K562 (cell line): ENCODE measurements around the gene KLHDC7B. TPM values are rescaled to one million over a fixed set of nuclear protein-coding genes. Genes with fewer than 3 reads are reported as not detected.

Experiments used
- BCLAF1 ChIP-seq, 2 experiments: fragments of 450-650 bp in 1 of 2; IDR thresholded peaks; 2 replicates each; pipeline ENCODE4 v1.6.1; 2011 to 2017; ENCODE audit warnings: low read depth in 2 of 2, antibody characterized with exemption in 1 of 2, borderline replicate concordance in 1 of 2, low read length in 1 of 2, mild to moderate bottlenecking in 1 of 2, mixed read lengths in 1 of 2; ENCODE audit not compliant: control insufficient read depth in 1 of 2
- E2F6 ChIP-seq, 2 experiments: IDR thresholded peaks; 2 replicates each; pipeline ENCODE4 v1.6.1; 2011; ENCODE audit warnings: borderline replicate concordance in 1 of 2, control low read depth in 1 of 2, low read depth in 1 of 2, low read length in 1 of 2, mild to moderate bottlenecking in 1 of 2, mixed read lengths in 1 of 2, moderate library complexity in 1 of 2; ENCODE audit not compliant: insufficient read depth in 1 of 2, insufficient read length in 1 of 2, poor library complexity in 1 of 2, severe bottlenecking in 1 of 2; ENCODE audit errors: extremely low read depth in 1 of 2
- HMGN3 ChIP-seq: IDR thresholded peaks from 2 replicates; pipeline ENCODE4 v1.6.1; 2011; ENCODE audit warnings: borderline replicate concordance, low read depth, mild to moderate bottlenecking, mixed read lengths, low read length; ENCODE audit not compliant: insufficient read length; ENCODE audit errors: extremely low read depth
- KDM4B ChIP-seq, 2 experiments: fragments of 450-650 bp in 1 of 2; sonication (generic) in 1 of 2; IDR thresholded peaks; 2 replicates each; pipeline ENCODE4 v1.6.1; 2016 to 2017; ENCODE audit warnings: borderline replicate concordance in 2 of 2, antibody characterized with exemption in 1 of 2, low read depth in 1 of 2, mild to moderate bottlenecking in 1 of 2
- MYC ChIP-seq, 2 experiments: fragments of 250-450 bp in 1 of 2; sonication (Bioruptor Pico) in 1 of 2; IDR thresholded peaks; 2 replicates each; pipeline versions ENCODE4 v1.5.1 to v1.6.1; 2012 to 2021; ENCODE audit warnings: low read depth in 2 of 2, borderline replicate concordance in 1 of 2, improper control_type of control experiment in 1 of 2, low read length in 1 of 2, mild to moderate bottlenecking in 1 of 2, moderate library complexity in 1 of 2
- NUFIP1 ChIP-seq: fragments of 450-650 bp; IDR thresholded peaks from 2 replicates; pipeline ENCODE4 v1.6.1; 2018; ENCODE audit not compliant: partially characterized antibody
- RBFOX2 ChIP-seq: fragments of 200-400 bp; formaldehyde crosslinking; IDR thresholded peaks from 2 replicates; pipeline ENCODE4 v1.6.1; 2017; ENCODE audit warnings: low read depth, mild to moderate bottlenecking, low read length, moderate library complexity
- SOX6 ChIP-seq: fragments of 450-650 bp; IDR thresholded peaks from 2 replicates; pipeline ENCODE4 v1.6.1; 2014; ENCODE audit warnings: mild to moderate bottlenecking
- SUPT5H ChIP-seq: fragments of 450-650 bp; IDR thresholded peaks from 2 replicates; pipeline ENCODE4 v1.6.1; 2016
- TRIM24 ChIP-seq, 2 experiments: fragments of 450-650 bp; IDR thresholded peaks; 2 replicates each; pipeline ENCODE4 v1.6.1; 2016
- ZBTB43 ChIP-seq: sonication (generic); formaldehyde crosslinking; IDR thresholded peaks from 2 replicates; pipeline ENCODE4 v1.8.0; 2023; ENCODE audit warnings: mild to moderate bottlenecking, missing genetic modification reagents
- ZBTB5 ChIP-seq: fragments of 450-650 bp; IDR thresholded peaks from 2 replicates; pipeline ENCODE4 v1.6.1; 2017; ENCODE audit warnings: antibody characterized with exemption
- ZHX1 ChIP-seq: fragments of 150-350 bp; conservative IDR thresholded peaks from 2 replicates; pipeline ENCODE4 v1.6.1; 2014; ENCODE audit warnings: low read length
- ZNF707 ChIP-seq: fragments of 250-450 bp; sonication (Bioruptor Pico); conservative IDR thresholded peaks from 2 replicates; pipeline ENCODE4 v1.8.0; 2022; ENCODE audit warnings: inconsistent platforms, mild to moderate bottlenecking, moderate library complexity
- polyA plus RNA-seq, 8 experiments: library from polyadenylated mRNA; depleted of rRNA in 4 of 8; stranded (reverse) in 5 of 8; unstranded in 3 of 8; fragments of >200 nt; fragmentation: Nextera tagmentation in 2 of 8; fragmentation: Illumina TruSeq in 1 of 8; extraction: Ambion mirVana in 2 of 8; extraction: Trizol in 1 of 8; gene quantifications; 2 replicates each; pipeline versions ENCODE4 v1.2.1 to v1.2.3, GENCODE V29; 2011 to 2014; ENCODE audit warnings: inconsistent platforms in 1 of 8, missing spikeins in 1 of 8
- total RNA-seq, 7 experiments: library from RNA; depleted of rRNA in 6 of 7; stranded (reverse); fragments of >200 nt in 6 of 7; fragmentation: Illumina TruSeq in 2 of 7; extraction: Trizol in 2 of 7; gene quantifications; 2 replicates each; pipeline versions ENCODE4 v1.2.1 to v1.2.3, GENCODE V29; 2011 to 2021; ENCODE audit warnings: low replicate concordance in 1 of 7

The KLHDC7B gene
- total and polyA plus RNA-seq, 9 of the 15 experiments (the other 6 are each of a cell fraction or from before 2014, with no cell fraction given) = 0.04 to 0.22 (median 0.05) TPM; not detected in 4

- peak in 1 of 2 experiments; percentile 35 for TF ChIP-seq E2F6 (IDR thresholded peaks at IDR 0.05; ENCODE audit: borderline replicate concordance in 1 of 2, extremely low read depth in 1 of 2, insufficient read depth in 1 of 2, insufficient read length in 1 of 2, low read depth in 1 of 2, low read length in 1 of 2, poor library complexity in 1 of 2, severe bottlenecking in 1 of 2)
- TF ChIP-seq RBFOX2 = peak; percentile 73
- peak; percentile 67 for TF ChIP-seq HMGN3
- TF ChIP-seq TRIM24 (IDR thresholded peaks at IDR 0.05) = no peak
- TF ChIP-seq MYC (IDR thresholded peaks at IDR 0.05; ENCODE audit: low read depth, low read length) = peak; percentile 62
- no peak for TF ChIP-seq MYC (CRISPR knock-in tag; IDR thresholded peaks at IDR 0.05; ENCODE audit: borderline replicate concordance, low read depth)
- no peak for TF ChIP-seq NUFIP1
- no peak for TF ChIP-seq BCLAF1 (IDR thresholded peaks at IDR 0.05; ENCODE audit: borderline replicate concordance in 1 of 2, control insufficient read depth in 1 of 2, low read depth in 2 of 2, low read length in 1 of 2)
- no peak for TF ChIP-seq ZBTB5
- no peak for TF ChIP-seq KDM4B (IDR thresholded peaks at IDR 0.05; ENCODE audit: borderline replicate concordance in 2 of 2, low read depth in 1 of 2)
- no peak for TF ChIP-seq ZBTB43 (CRISPR knock-in tag)
- TF ChIP-seq ZNF707 (CRISPR knock-in tag) = no peak
- TF ChIP-seq SUPT5H = peak; percentile 39; the same call in 1 of the 2 replicates
- TF ChIP-seq SOX6 = 0 out of 2 replicates have a peak, but pooled peaks have one; percentile 31
- TF ChIP-seq ZHX1 = no peak
These were observed 17.1 kb downstream of the KLHDC7B start, which contains the start of gene SYCE3 (continued) for GRCh38 chr22:50562523-50563412.
